GM12874 (cell line): ENCODE data around the gene FOXK1.

ENCODE experiments used
- TF ChIP-seq, protein P1 (sequence below): IDR thresholded peaks from 2 replicates; pipeline ENCODE4 v1.5.1; 2011; ENCODE audit warnings: low read depth, mild to moderate bottlenecking, control low read depth, low read length, moderate library complexity; ENCODE audit not compliant: insufficient read depth

Gene FOXK1

DNA sequence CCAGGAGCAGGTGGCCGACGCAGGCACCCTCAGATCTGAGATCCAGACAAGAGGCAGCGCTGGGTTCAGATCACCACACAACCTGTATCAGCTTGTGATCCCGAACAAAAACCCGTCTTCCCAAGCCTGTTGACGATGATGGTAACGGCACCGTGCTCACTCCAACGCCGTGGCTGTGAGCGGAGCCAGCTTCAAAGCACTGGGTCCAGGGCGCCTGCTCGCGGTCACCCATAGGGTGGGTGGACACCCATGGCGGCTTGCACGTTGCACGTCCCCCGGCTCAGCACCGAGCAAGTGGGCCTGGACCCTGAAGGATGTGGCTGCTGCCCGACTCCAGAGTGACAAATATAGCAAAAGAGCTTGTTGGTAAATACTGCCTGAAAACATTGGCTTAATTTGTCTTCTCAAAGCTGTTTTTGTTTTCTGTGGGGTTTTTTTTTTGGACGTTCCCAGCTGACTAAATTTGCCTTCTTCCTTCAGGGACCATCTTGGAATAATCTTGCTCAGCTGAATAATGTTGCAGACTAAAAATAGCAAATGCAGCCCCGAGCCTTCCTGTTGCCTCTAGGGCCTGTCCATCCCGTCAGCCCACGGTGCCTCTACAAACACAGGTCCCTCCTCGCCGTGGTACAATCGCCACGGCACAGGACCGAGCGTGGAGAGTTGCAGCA, 41.0 kb downstream of the FOXK1 start:
- TF ChIP-seq, protein P1, sequence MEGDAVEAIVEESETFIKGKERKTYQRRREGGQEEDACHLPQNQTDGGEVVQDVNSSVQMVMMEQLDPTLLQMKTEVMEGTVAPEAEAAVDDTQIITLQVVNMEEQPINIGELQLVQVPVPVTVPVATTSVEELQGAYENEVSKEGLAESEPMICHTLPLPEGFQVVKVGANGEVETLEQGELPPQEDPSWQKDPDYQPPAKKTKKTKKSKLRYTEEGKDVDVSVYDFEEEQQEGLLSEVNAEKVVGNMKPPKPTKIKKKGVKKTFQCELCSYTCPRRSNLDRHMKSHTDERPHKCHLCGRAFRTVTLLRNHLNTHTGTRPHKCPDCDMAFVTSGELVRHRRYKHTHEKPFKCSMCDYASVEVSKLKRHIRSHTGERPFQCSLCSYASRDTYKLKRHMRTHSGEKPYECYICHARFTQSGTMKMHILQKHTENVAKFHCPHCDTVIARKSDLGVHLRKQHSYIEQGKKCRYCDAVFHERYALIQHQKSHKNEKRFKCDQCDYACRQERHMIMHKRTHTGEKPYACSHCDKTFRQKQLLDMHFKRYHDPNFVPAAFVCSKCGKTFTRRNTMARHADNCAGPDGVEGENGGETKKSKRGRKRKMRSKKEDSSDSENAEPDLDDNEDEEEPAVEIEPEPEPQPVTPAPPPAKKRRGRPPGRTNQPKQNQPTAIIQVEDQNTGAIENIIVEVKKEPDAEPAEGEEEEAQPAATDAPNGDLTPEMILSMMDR: no peak

DNA sequence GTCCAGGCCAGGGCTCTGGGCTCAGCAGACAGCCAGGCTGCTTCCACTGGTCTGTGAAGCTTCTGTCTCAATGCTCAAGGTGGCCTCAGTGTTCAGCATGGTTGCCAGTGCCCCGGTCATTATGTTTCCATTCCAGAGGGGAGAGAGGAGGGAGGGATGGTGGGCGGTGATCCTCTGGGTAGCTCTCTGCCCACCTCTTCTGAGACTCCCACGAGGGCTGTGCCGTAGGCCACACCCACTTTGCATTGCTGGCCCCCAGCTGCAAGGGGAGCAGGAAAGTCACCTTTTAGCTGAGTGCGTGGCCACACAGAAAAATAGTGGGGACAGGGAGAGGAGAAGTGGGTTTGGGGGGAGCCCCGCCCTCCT, 42.5 kb downstream of the FOXK1 start:
- TF ChIP-seq, protein P1: no peak

DNA sequence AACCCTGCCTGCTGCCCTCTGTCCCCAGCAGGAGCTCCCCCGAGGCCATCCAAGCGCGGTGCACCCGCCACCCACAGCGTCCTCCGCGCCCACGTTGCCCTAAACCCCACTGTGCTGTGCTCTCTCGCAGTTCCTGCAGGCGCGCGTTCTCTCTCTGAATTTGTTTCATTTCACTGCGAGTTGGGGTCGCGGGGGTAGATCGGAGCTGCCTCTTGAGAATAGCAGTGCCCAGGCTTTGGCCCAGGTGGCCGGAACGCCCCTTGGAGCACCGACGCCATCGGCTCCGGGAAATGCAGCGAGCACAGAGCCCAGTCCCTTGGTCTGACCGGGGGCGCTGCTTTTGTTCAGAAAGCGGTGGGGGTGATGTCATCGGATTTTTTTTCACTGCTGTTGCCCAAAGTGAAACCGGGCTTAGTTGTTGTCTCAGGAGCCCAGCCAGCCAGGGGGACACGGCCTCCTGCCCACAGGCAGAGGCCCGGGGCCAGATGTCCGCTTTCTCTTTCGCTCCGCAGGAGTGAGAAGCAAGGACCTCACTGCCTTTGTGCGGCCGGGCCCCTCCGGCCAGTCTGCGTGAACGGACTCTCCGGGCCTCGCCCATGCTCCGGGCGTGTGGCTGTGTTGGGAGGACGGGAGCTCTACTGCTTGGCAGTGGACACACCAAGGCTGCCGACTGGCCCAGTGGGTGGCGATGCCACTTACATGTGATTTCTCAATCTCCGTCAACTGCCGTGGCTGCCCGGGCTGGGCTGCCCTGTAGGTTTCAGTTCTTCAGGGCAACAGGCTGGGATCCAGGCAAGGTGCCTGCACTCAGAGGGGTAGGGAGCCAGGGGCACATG, 43.1 kb downstream of the FOXK1 start:
- TF ChIP-seq, protein P1: no peak

DNA sequence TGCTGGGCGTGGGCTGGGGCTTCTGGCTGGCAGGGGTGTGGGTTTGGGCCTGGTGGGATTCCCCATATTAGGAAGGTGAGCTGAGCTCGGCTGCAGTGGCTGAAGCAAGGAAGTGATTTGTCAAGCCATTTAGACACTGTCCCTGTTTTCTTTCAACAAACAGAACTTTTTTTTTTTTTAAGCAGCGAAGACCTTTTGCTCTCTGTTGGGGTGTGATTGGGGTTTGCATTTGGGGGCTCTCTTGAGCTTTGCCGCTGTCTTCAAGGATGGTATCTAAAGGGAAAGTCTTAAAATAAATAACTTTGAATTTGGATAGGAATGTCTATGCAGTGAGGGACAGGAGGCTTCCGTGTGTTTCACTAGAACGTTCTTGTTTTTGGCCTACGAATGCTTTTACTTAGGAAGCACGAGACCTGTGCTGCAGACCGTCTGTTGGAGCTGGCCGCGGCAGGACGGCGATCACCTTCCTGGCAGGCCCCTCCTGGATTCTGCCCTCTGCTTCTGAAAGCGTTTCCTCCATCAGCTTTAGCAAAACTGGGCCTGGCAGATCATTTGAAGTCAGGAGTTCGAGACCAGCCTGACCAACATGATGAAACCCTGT, 43.9 kb downstream of the FOXK1 start:
- TF ChIP-seq, protein P1: no peak

DNA sequence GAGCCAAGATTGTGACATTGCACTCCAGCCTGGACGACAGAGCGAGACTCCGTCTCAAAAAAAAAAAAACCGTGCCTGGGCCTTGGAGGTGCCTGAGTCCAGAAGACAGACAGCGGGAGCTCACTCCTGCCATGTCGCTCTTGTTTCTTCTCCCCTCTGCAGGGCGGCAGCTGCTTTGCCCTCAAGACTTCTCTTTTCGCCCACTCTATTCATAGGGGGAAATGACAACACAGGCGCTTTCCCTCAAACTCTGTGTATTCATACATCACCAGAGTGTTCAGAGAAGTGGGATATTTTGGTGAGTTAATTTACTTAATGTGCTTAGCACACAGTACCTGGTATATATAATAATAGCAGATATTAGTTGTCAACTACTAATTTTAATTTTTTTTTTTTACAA, 44.5 kb downstream of the FOXK1 start:
- TF ChIP-seq, protein P1: no peak

DNA sequence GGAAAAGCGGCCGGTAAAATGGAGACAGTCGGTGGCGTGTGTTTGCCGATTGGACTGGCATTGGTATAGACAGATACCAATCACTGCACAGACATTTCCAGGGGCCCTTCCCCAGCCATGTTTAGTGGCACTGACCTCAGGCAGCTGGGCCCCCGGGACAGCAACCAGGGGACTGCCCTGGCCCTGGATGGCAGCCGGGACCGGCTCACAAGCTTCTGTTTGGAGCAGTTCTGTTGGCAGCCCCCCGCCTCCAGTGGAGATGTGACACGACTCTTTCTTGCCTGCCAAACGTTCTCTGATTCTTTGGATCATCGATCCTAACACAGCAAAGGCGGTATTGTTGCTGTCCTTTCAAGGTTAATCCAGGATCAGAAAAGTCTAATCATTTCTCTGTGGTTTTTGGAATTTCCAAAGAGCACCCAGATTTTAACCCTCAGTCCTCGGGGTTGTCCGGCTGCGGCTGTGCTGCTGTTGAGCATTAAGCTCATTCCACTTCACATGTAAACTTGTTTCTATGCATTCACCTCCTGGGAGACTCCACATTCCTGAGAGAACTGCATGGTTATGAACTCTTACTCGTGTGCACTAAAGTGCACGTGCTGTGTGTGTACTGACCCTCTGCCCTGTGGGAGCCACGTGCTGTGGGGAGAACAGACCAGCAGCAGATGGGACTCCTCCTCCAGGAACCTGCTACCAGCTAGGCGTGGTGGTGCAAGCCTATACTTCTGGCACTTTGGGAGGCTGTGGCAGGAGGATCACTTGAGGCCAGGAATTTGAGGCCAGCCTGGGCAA, 46.0 kb downstream of the FOXK1 start:
- TF ChIP-seq, protein P1: no peak

DNA sequence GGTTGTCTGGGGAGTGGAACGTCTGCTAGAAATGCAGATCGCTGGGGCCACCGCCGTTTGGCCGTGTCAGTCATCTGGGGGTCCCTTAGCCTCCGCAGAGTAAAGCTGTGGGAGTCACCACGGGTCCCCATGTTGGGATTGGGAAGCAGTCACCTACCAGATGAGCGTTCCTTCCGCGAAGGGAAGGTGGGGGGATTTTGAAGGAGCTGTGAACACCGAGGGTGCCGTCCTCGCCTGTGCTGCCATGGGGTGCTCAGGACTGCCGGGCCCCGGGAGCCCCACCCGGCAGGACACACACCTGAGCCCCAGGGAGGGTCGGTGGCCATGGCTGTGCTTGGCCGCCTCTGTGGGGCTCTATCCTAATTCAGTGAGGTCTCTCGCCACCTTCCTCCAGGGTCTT, 47.2 kb downstream of the FOXK1 start:
- TF ChIP-seq, protein P1: no peak
